22Rv1 (cell line): ENCODE data around the gene TAC3.

ENCODE experiments used
- H3K27ac ChIP-seq: fragments of 450-650 bp; 2 replicates; pipeline ENCODE4 v1.5.1; 2017
- CTCF ChIP-seq: fragments of 450-650 bp; IDR thresholded peaks from 2 replicates; pipeline ENCODE4 v1.5.1; 2017; ENCODE audit warnings: mild to moderate bottlenecking
- ZFX ChIP-seq: fragments of 450-650 bp; IDR thresholded peaks from 2 replicates; pipeline ENCODE4 v1.6.1; 2017; ENCODE audit warnings: antibody characterized with exemption, borderline replicate concordance

The TAC3 gene

GRCh38 chr12:57044889-57045288 is 28.6 kb upstream of the TAC3 start:
- TF ChIP-seq ZFX (no peak), CTCF (no peak)
- no peak overlapping the region for H3K27ac ChIP-seq

- H3K27ac ChIP-seq = no peak overlapping the region
- TF ChIP-seq ZFX (no peak), CTCF (no peak)
Observed at GRCh38 chr12:57044468-57044867, 28.1 kb upstream of the TAC3 start.

DNA sequence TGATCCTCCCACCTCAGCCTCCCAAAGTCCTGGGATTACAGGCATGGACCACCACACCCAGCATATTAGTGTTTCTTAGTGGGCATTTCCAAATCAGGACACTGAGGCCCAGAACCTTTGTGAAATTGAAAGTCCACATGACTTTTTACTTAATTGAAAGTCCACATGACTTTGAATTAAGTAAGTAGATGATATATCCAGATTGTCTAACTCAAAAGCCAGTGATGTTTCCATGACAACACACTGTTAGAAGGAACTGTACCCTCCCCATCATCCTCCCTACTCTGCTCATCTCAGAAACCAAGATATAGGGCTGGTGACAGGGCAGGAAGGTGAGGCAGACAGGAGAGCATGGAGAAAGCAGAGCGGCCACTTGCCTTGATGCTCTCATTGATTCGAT is 26.4 kb upstream of the TAC3 start:
- no peak overlapping the region for H3K27ac ChIP-seq
- TF ChIP-seq CTCF (no peak), ZFX (no peak)

DNA sequence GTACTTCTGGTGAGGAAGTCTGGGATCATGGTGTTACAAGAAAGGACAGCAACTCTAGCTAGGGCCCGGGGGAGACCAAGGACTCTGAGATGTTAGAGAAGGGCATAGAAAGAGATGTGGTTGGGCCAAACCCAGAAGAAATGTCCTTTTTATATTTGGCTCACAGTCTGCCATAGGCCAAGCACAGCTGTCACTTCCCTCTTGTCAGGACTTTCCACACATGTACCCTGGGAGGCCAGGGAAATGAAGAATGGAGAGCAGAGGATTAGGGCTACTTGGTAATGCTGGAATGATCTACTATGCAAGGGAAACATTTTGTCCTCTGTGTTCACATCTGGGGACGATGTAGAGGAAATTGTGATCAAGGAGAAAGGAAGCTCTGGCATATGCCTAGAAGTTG is 24.4 kb upstream of the TAC3 start:
- TF ChIP-seq ZFX = no peak

GRCh38 chr12:57040211-57040610 is 23.9 kb upstream of the TAC3 start:
- H3K27ac ChIP-seq = no peak overlapping the region
- TF ChIP-seq CTCF (no peak), ZFX (no peak)

More for the DNA sequence above, 24.4 kb upstream of the TAC3 start:
- H3K27ac ChIP-seq = no peak overlapping the region

DNA sequence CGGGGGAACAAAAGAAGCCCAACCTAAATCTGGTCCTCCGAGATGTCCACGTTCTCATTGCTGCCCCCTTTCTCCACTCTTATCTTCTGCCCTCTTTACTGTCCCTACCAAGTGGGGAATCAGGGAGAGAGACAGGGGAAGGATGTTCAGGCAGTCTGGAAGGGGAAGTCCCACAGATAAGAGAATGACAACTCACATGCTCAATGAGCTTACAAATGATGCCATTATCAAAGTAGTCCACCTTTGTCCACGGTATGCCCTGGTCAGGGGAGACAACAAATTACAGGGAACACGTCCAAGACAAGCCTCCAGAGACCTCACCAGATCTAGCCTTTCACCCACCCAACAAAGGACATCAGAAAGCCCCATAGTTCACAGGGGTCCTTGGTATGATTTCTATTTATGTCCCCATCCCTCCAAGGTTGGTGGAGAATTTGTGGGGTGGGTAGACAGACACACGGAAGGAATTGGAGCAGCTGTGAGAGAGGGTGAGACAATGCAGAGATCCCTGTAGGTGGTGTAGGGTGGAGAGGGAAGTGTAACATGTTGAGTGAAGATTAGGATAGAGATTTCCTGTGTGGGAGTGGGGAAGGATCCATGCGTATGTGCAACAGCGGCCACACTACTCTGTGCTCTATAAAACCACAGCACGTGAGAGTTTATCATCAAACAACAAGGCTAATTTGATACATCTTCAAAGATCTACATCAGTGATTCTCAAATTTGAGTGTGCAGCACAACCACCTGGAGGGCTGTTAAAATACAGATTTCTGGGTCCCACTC is 22.9 kb upstream of the TAC3 start:
- TF ChIP-seq ZFX = no peak
- TF ChIP-seq CTCF = no peak
- H3K27ac ChIP-seq = no peak overlapping the region

GRCh38 chr12:57037264-57037663 is 20.9 kb upstream of the TAC3 start:
- no peak for TF ChIP-seq ZFX
- no peak for TF ChIP-seq CTCF
- H3K27ac ChIP-seq = no peak overlapping the region

GRCh38 chr12:57033431-57033830 is 17.1 kb upstream of the TAC3 start:
- TF ChIP-seq ZFX (no peak), CTCF (no peak)
- H3K27ac ChIP-seq = no peak overlapping the region
